PC-9 (cell line): Measurements from ENCODE around the gene SLC35B2. TPM values are rescaled to one million over a fixed set of nuclear protein-coding genes. Genes with fewer than 3 reads are reported as not detected.

Experiments
- BruUV-seq: library from RNA; stranded (reverse); fragments of 400-500 nt; replicated peaks from 2 replicates; lab custom pipeline; 2021; lab: Mats Ljungman, UMichigan
- CTCF ChIA-PET: fragments of 300-600 bp; sonication (Branson Sonifier 250); formaldehyde crosslinking; loops from one replicate; lab custom pipeline; 2022; ENCODE audit warnings: antibody characterized with exemption; lab: Charles Lee
- POLR2A ChIA-PET: fragments of 300-600 bp; sonication (Branson Sonifier 250); formaldehyde crosslinking; loops from one replicate; lab custom pipeline; 2022; ENCODE audit warnings: antibody characterized with exemption; ENCODE audit not compliant: unreplicated experiment; lab: Charles Lee
- DNase-seq, 2 experiments: peaks; one replicate each; pipeline versions ENCODE4 v3.0.0 to v3.0.0-alpha.2; 2015 to 2022; ENCODE audit warnings: mixed read lengths in 1 of 2
- H2AFZ ChIP-seq: fragments of 200-600 bp; sonication (generic); 2 replicates; pipeline ENCODE4 v1.8.1; 2017; ENCODE audit warnings: antibody characterized with exemption
- H3F3A ChIP-seq: fragments of 200-600 bp; sonication (generic); 2 replicates; pipeline ENCODE4 v1.8.1; 2017; ENCODE audit warnings: antibody characterized with exemption, mild to moderate bottlenecking, low read depth; ENCODE audit not compliant: insufficient read depth
- H3K27ac ChIP-seq: fragments of 200-600 bp; sonication (generic); 2 replicates; pipeline ENCODE4 v1.6.1; 2016; ENCODE audit warnings: mixed run types
- H3K27me3 ChIP-seq: fragments of 200-600 bp; sonication (generic); 2 replicates; pipeline ENCODE4 v1.6.1; 2016; ENCODE audit warnings: low read depth, mixed run types; ENCODE audit not compliant: insufficient read depth
- H3K36me3 ChIP-seq: fragments of 200-600 bp; sonication (generic); 2 replicates; pipeline ENCODE4 v1.6.1; 2016; ENCODE audit warnings: low read depth, mixed run types
- H3K4me1 ChIP-seq: fragments of 200-600 bp; sonication (generic); replicated peaks from 2 replicates; pipeline ENCODE4 v1.6.1; 2016; ENCODE audit warnings: mixed run types; ENCODE audit not compliant: insufficient read depth
- H3K4me2 ChIP-seq: fragments of 200-600 bp; sonication (generic); 2 replicates; pipeline ENCODE4 v1.6.1; 2017; ENCODE audit warnings: mixed run types
- H3K4me3 ChIP-seq: fragments of 200-600 bp; sonication (generic); 2 replicates; pipeline ENCODE4 v1.6.1; 2016; ENCODE audit warnings: mixed run types
- H3K79me2 ChIP-seq: fragments of 200-600 bp; sonication (generic); 2 replicates; pipeline ENCODE4 v1.6.1; 2017; ENCODE audit warnings: low read depth, mixed run types
- H3K9me2 ChIP-seq: fragments of 200-600 bp; sonication (generic); 2 replicates; pipeline ENCODE4 v1.8.1; 2017; ENCODE audit warnings: mild to moderate bottlenecking; ENCODE audit not compliant: insufficient read depth
- H3K9me3 ChIP-seq: fragments of 200-600 bp; sonication (generic); 2 replicates; pipeline ENCODE4 v1.8.1; 2016; ENCODE audit warnings: low read depth; ENCODE audit not compliant: insufficient read depth
- H4K20me1 ChIP-seq: fragments of 200-600 bp; sonication (generic); 2 replicates; pipeline ENCODE4 v1.8.1; 2017; ENCODE audit not compliant: insufficient read depth
- CTCF ChIP-seq: fragments of 200-600 bp; sonication (generic); conservative IDR thresholded peaks from 2 replicates; pipeline ENCODE4 v1.6.1; 2017; ENCODE audit warnings: mixed run types, antibody characterized with exemption, mild to moderate bottlenecking, moderate library complexity
- EZH2 ChIP-seq: fragments of 200-600 bp; sonication (generic); IDR thresholded peaks from 2 replicates; pipeline ENCODE4 v1.8.0; 2017; ENCODE audit warnings: antibody characterized with exemption, low read depth
- intact Hi-C: fragments of 100-400 bp; cut with micrococcal nuclease; formaldehyde crosslinking; loops from one replicate; pipeline ENCODE4 v1.10.0; 2022; ENCODE audit not compliant: unreplicated experiment
- total RNA-seq: library from RNA; stranded (reverse); gene quantifications from 2 replicates; pipeline ENCODE4 v1.2.3, GENCODE V29; 2021

Gene SLC35B2
- total RNA-seq, 1 experiment from 2014 or later: 59.7 TPM

GRCh38 chr6:44273617-44274016 is 16.3 kb upstream of the SLC35B2 start:
- Histone ChIP-seq H3K4me3 (no peak overlapping the region), H3F3A (peaks cover 12% of the 10 kb centered on the region; the same call in 1 of the 2 replicates), H3K36me3 (no peaks in the 10 kb centered on the region), H4K20me1 (no peaks in the 10 kb centered on the region), H3K27me3 (no peaks in the 10 kb centered on the region; the same call in 1 of the 2 replicates), H3K4me2 (no peak overlapping the region), H3K4me1 (no peaks in the 10 kb centered on the region), H3K79me2 (no peaks in the 10 kb centered on the region), H3K27ac (no peak overlapping the region), H3K9me2 (no peaks in the 10 kb centered on the region), H2AFZ (no peak overlapping the region), H3K9me3 (no peaks in the 10 kb centered on the region)
- DNase-seq: no peak
- CTCF ChIA-PET: no interaction called here
- POLR2A ChIA-PET: no interaction called here
- no TSS peak for BruUV-seq
- TF ChIP-seq CTCF (no peak), EZH2 (no peak)
- intact Hi-C loops: no loop called here

GRCh38 chr6:44272999-44273566 is 15.8 kb upstream of the SLC35B2 start:
- no peaks in the 10 kb centered on the region for H4K20me1 ChIP-seq
- BruUV-seq: no TSS peak
- no peak overlapping the region for H3K4me3 ChIP-seq
- H3K4me1 ChIP-seq: no peaks in the 10 kb centered on the region
- H2AFZ ChIP-seq: no peak overlapping the region
- ChIA-PET CTCF (no interaction called here), POLR2A (no interaction called here)
- TF ChIP-seq EZH2 (no peak), CTCF (no peak)
- no peaks in the 10 kb centered on the region; the same call in 1 of the 2 replicates for H3K27me3 ChIP-seq
- H3K36me3 ChIP-seq: no peaks in the 10 kb centered on the region
- peaks cover 12% of the 10 kb centered on the region; the same call in 1 of the 2 replicates for H3F3A ChIP-seq
- H3K9me2 ChIP-seq: no peaks in the 10 kb centered on the region
- DNase-seq: no peak
- H3K79me2 ChIP-seq: no peaks in the 10 kb centered on the region
- H3K4me2 ChIP-seq: no peak overlapping the region
- intact Hi-C loops: no loop called here
- H3K9me3 ChIP-seq: no peaks in the 10 kb centered on the region
- H3K27ac ChIP-seq: no peak overlapping the region

- Histone ChIP-seq H3K9me3 (no peaks in the 10 kb centered on the region), H3K79me2 (no peaks in the 10 kb centered on the region), H3K4me1 (no peaks in the 10 kb centered on the region), H3K36me3 (no peaks in the 10 kb centered on the region), H3K27ac (no peak overlapping the region), H4K20me1 (no peaks in the 10 kb centered on the region), H3K4me2 (no peak overlapping the region), H3K27me3 (no peaks in the 10 kb centered on the region; the same call in 1 of the 2 replicates), H3F3A (peaks cover 12% of the 10 kb centered on the region; the same call in 1 of the 2 replicates), H2AFZ (no peak overlapping the region), H3K9me2 (no peaks in the 10 kb centered on the region), H3K4me3 (no peak overlapping the region)
- intact Hi-C loops: no loop called here
- CTCF ChIA-PET: no interaction called here
- no peak for DNase-seq
- BruUV-seq: no TSS peak
- POLR2A ChIA-PET: no interaction called here
- TF ChIP-seq CTCF (no peak), EZH2 (no peak)
Measured at GRCh38 chr6:44272529-44272928, 15.2 kb upstream of the SLC35B2 start.
